Cardiac muscle cell (in vitro differentiated cells and primary cell): Measurements from ENCODE around the gene KRTAP10-2. TPM values are rescaled to one million over a fixed set of nuclear protein-coding genes. Genes with fewer than 3 reads are reported as not detected.
"Not testable (repeated sequence)": the region's sequence is repeated elsewhere in the genome, so short reads cannot be mapped to it uniquely, and the experiment has no call there.

Experiments used
- DNase-seq, 2 donors: peaks; one replicate each; pipeline versions ENCODE4 v3.0.0 to v3.0.0-alpha.2; 2010 to 2017; ENCODE audit warnings: low read depth in 1 of 2, low spot score in 1 of 2
- H3K27ac ChIP-seq: fragments of 200-600 bp; sonication (generic); 2 replicates; pipeline ENCODE4 v1.5.1; 2016
- H3K27me3 ChIP-seq: fragments of 200-600 bp; sonication (generic); 2 replicates; pipeline ENCODE4 v1.6.0; 2016; ENCODE audit warnings: control low read depth
- H3K36me3 ChIP-seq: fragments of 200-600 bp; sonication (generic); 2 replicates; pipeline ENCODE4 v1.5.1; 2016; ENCODE audit warnings: control low read depth
- H3K4me1 ChIP-seq: fragments of 200-600 bp; sonication (generic); 2 replicates; pipeline ENCODE4 v1.8.1; 2017; ENCODE audit warnings: low read depth, mild to moderate bottlenecking, mixed run types
- H3K4me3 ChIP-seq: fragments of 200-600 bp; sonication (generic); 2 replicates; pipeline ENCODE4 v1.5.1; 2016; ENCODE audit warnings: mild to moderate bottlenecking
- H3K9me3 ChIP-seq: fragments of 200-600 bp; sonication (generic); 2 replicates; pipeline ENCODE4 v1.5.1; 2017; ENCODE audit warnings: low read depth, mild to moderate bottlenecking, control low read depth
- CTCF ChIP-seq: IDR thresholded peaks from 2 replicates; pipeline ENCODE4 v1.5.1; 2012; ENCODE audit warnings: low read depth, mild to moderate bottlenecking, low read length
- polyA plus RNA-seq: library from polyadenylated mRNA; unstranded; fragments of >200 nt; fragmentation: Nextera tagmentation; extraction: Ambion mirVana; gene quantifications from 2 replicates; pipeline ENCODE4 v1.2.1, GENCODE V29; 2016
- total RNA-seq: library from RNA; depleted of rRNA; stranded (reverse); fragments of >200 nt; gene quantifications from 2 replicates; pipeline ENCODE4 v1.2.3, GENCODE V29; 2016

The KRTAP10-2 gene
- not detected in 2 replicates for total RNA-seq
- 0.55 TPM in 1 of 2 replicates, not detected in the other for polyA plus RNA-seq

- Histone ChIP-seq H3K27me3 (no peaks in the 10 kb centered on the region), H3K4me3 (no peak within 1 kb of the TSS), H3K27ac (no peak within 1 kb of the TSS), H3K9me3 (no peaks in the 10 kb centered on the region), H3K36me3 (no peaks in the 10 kb centered on the region), H3K4me1 (peaks cover 14% of the 10 kb centered on the region)
- DNase-seq: no peak
- no peak for TF ChIP-seq CTCF
These were observed at the start of gene KRTAP10-2 for GRCh38 chr21:44551340-44551961. TSS of gene KRTAP10-2 (minus strand) at chr21:44551505. CDS start at chr21:44551458, 47 bp downstream.

GRCh38 chr21:44601091-44601490, 49.8 kb upstream of the KRTAP10-2 start:
- not testable (repeated sequence) for H3K27ac ChIP-seq, H3K4me1 ChIP-seq, H3K27me3 ChIP-seq, H3K4me3 ChIP-seq, H3K9me3 ChIP-seq, DNase-seq, H3K36me3 ChIP-seq

- H3K4me1 ChIP-seq, H3K27me3 ChIP-seq, H3K4me3 ChIP-seq, DNase-seq, H3K27ac ChIP-seq, H3K36me3 ChIP-seq, H3K9me3 ChIP-seq: not testable (repeated sequence)
These were observed 49.0 kb upstream of the KRTAP10-2 start, which contains the start of gene KRTAP10-7 for GRCh38 chr21:44600118-44600978. TSS of gene KRTAP10-7 (plus strand) at chr21:44600597. CDS start at chr21:44600622, 25 bp downstream.

GRCh38 chr21:44599264-44600029, 48.1 kb upstream of the KRTAP10-2 start:
- Histone ChIP-seq H3K27ac (no peak overlapping the region), H3K4me3 (no peak overlapping the region), H3K4me1 (peaks cover 1% of the 10 kb centered on the region), H3K9me3 (no peaks in the 10 kb centered on the region), H3K27me3 (no peaks in the 10 kb centered on the region), H3K36me3 (no peaks in the 10 kb centered on the region)
- no peak for TF ChIP-seq CTCF
- no peak for DNase-seq

GRCh38 chr21:44598061-44598460, 46.8 kb upstream of the KRTAP10-2 start:
- DNase-seq: no peak

More at GRCh38 chr21:44598061-44598460, 46.8 kb upstream of the KRTAP10-2 start:
- Histone ChIP-seq H3K36me3 (no peaks in the 10 kb centered on the region), H3K4me3 (no peak overlapping the region), H3K4me1 (peaks cover 15% of the 10 kb centered on the region), H3K27ac (no peak overlapping the region), H3K9me3 (no peaks in the 10 kb centered on the region), H3K27me3 (no peaks in the 10 kb centered on the region)
- TF ChIP-seq CTCF: no peak
